Neural cell (in vitro differentiated cells): Measurements from ENCODE around the gene L3MBTL2. TPM values are rescaled to one million over a fixed set of nuclear protein-coding genes. Genes with fewer than 3 reads are reported as not detected.
"Not testable (repeated sequence)": the region's sequence is repeated elsewhere in the genome, so short reads cannot be mapped to it uniquely, and the experiment has no call there.

Source experiments
- H2AFZ ChIP-seq: fragments of 200-600, 300-800 bp; sonication (generic), shearing (Covaris generic); 2 replicates; pipeline ENCODE4 v1.6.0; 2014; ENCODE audit warnings: low read depth, mild to moderate bottlenecking, antibody characterized with exemption, low read length, moderate library complexity
- H3F3A ChIP-seq: fragments of 200-600 bp; shearing (Covaris generic); 2 replicates; pipeline ENCODE4 v1.6.1; 2016; ENCODE audit warnings: mild to moderate bottlenecking, moderate library complexity, mixed read lengths, antibody characterized with exemption, low read length; ENCODE audit not compliant: insufficient read depth, poor library complexity, severe bottlenecking
- H3K27ac ChIP-seq: fragments of 200-600, 300-800 bp; sonication (generic), shearing (Covaris generic); 2 replicates; pipeline ENCODE4 v1.5.1; 2014; ENCODE audit warnings: mild to moderate bottlenecking, low read length, moderate library complexity
- H3K27me3 ChIP-seq: fragments of 300-800, 200-600 bp; sonication (generic), shearing (Covaris generic); 2 replicates; pipeline ENCODE4 v1.6.0; 2014; ENCODE audit warnings: mild to moderate bottlenecking, low read depth, low read length, moderate library complexity; ENCODE audit not compliant: insufficient read depth
- H3K36me3 ChIP-seq: fragments of 300-800, 200-600 bp; sonication (generic), shearing (Covaris generic); 2 replicates; pipeline ENCODE4 v1.5.1; 2014; ENCODE audit warnings: mild to moderate bottlenecking, antibody characterized with exemption, low read length, moderate library complexity; ENCODE audit not compliant: insufficient read depth
- H3K4me2 ChIP-seq: fragments of 300-800, 200-600 bp; sonication (generic), shearing (Covaris generic); 2 replicates; pipeline ENCODE4 v1.6.0; 2014; ENCODE audit warnings: mild to moderate bottlenecking, low read length
- H3K4me3 ChIP-seq: fragments of 300-800, 200-600 bp; sonication (generic), shearing (Covaris generic); 2 replicates; pipeline ENCODE4 v1.5.1; 2014; ENCODE audit warnings: mild to moderate bottlenecking, low read length, moderate library complexity
- H3K79me2 ChIP-seq: fragments of 200-600 bp; shearing (Covaris generic); replicated peaks from 2 replicates; pipeline ENCODE4 v1.6.0; 2014; ENCODE audit warnings: mild to moderate bottlenecking, low read length, moderate library complexity; ENCODE audit not compliant: insufficient read depth
- H3K9ac ChIP-seq: fragments of 300-800, 200-600 bp; sonication (generic), shearing (Covaris generic); 2 replicates; pipeline ENCODE4 v1.6.1; 2016; ENCODE audit warnings: mild to moderate bottlenecking, low read length, mixed read lengths
- H3K9me2 ChIP-seq: fragments of 200-600 bp; shearing (Covaris generic); 2 replicates; pipeline ENCODE4 v1.6.1; 2016; ENCODE audit warnings: mild to moderate bottlenecking, low read length, mixed read lengths; ENCODE audit not compliant: insufficient read depth
- H3K9me3 ChIP-seq: fragments of 200-600, 300-800 bp; sonication (generic), shearing (Covaris generic); 2 replicates; pipeline ENCODE4 v1.6.1; 2016; ENCODE audit warnings: mild to moderate bottlenecking, mixed run types, low read length, moderate library complexity, mixed read lengths
- H4K20me1 ChIP-seq: fragments of 200-600 bp; shearing (Covaris generic); 2 replicates; pipeline ENCODE4 v1.6.1; 2016; ENCODE audit warnings: mild to moderate bottlenecking, mixed run types; ENCODE audit not compliant: insufficient read depth
- EP300 ChIP-seq: fragments of 450-650 bp; conservative IDR thresholded peaks from 2 replicates; pipeline ENCODE4 v1.6.1; 2014; ENCODE audit warnings: antibody characterized with exemption, mild to moderate bottlenecking, moderate library complexity; ENCODE audit not compliant: poor library complexity, severe bottlenecking
- EZH2 ChIP-seq: fragments of 200-600, 300-800 bp; shearing (Covaris generic), sonication (generic); IDR thresholded peaks from 2 replicates; pipeline ENCODE4 v1.6.1; 2014; ENCODE audit warnings: antibody characterized with exemption, low read length, borderline replicate concordance, mild to moderate bottlenecking; ENCODE audit not compliant: insufficient read depth, poor library complexity, severe bottlenecking
- MXI1 ChIP-seq: fragments of 450-650 bp; conservative IDR thresholded peaks from 2 replicates; pipeline ENCODE4 v1.6.1; 2014; ENCODE audit warnings: antibody characterized with exemption, mild to moderate bottlenecking; ENCODE audit not compliant: poor library complexity, severe bottlenecking
- POLR2AphosphoS5 ChIP-seq: IDR thresholded peaks from 2 replicates; pipeline ENCODE4 v1.6.1; 2012
- RAD21 ChIP-seq: fragments of 450-650 bp; conservative IDR thresholded peaks from 2 replicates; pipeline ENCODE4 v1.6.1; 2014; ENCODE audit warnings: antibody characterized with exemption, mild to moderate bottlenecking, moderate library complexity
- REST ChIP-seq: IDR thresholded peaks from 2 replicates; pipeline ENCODE4 v1.6.1; 2012; ENCODE audit warnings: borderline replicate concordance
- SMC3 ChIP-seq: fragments of 450-650 bp; conservative IDR thresholded peaks from 2 replicates; pipeline ENCODE4 v1.6.1; 2014; ENCODE audit warnings: antibody characterized with exemption, mild to moderate bottlenecking, moderate library complexity; ENCODE audit not compliant: poor library complexity
- TAF1 ChIP-seq: IDR thresholded peaks from 2 replicates; pipeline ENCODE4 v1.6.1; 2012; ENCODE audit warnings: low read depth
- polyA plus RNA-seq: library from polyadenylated mRNA; depleted of rRNA; stranded (reverse); fragments of >200 nt; gene quantifications from 2 replicates; pipeline ENCODE4 v1.2.3, GENCODE V29; 2014
- TF ChIP-seq, protein P1 (sequence below): fragments of 450-650 bp; IDR thresholded peaks from 2 replicates; pipeline ENCODE4 v1.5.1; 2014; ENCODE audit warnings: antibody characterized with exemption, mild to moderate bottlenecking, moderate library complexity; ENCODE audit not compliant: poor library complexity, severe bottlenecking

Gene L3MBTL2
- polyA plus RNA-seq, 1 donor from 2014 or later = 32.5 TPM

DNA sequence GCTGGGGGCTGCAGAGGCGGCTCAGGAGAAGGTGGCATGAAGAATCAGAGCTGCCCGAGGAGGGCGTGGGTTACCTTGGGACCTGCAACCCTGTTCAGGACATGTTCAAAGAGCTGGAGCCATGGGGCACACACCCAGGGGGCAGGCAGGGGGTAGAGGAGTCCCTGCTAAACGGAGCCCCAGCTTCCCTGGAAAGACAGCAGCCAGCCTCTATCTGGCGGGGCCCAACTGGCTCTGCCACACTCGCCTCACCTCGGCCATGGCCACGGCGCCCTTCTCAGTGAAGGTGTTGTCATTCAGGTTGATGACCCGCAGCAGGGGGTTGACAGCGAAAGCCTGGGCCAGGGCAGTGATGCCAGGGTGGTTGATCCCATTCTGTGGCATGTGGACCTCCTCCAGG is 52.6 kb downstream of the L3MBTL2 start:
- peaks cover 7% of the 10 kb centered on the region for H3K36me3 ChIP-seq
- H3K27ac ChIP-seq = no peak overlapping the region
- H3K79me2 ChIP-seq = no peaks in the 10 kb centered on the region
- H3F3A ChIP-seq = no peaks in the 10 kb centered on the region
- H3K4me3 ChIP-seq = no peak overlapping the region
- H3K27me3 ChIP-seq = no peaks in the 10 kb centered on the region
- H3K4me2 ChIP-seq = no peak overlapping the region
- TF ChIP-seq EZH2 = no peak
- no peak for TF ChIP-seq SMC3
- no peak for TF ChIP-seq RAD21
- TF ChIP-seq, protein P1, sequence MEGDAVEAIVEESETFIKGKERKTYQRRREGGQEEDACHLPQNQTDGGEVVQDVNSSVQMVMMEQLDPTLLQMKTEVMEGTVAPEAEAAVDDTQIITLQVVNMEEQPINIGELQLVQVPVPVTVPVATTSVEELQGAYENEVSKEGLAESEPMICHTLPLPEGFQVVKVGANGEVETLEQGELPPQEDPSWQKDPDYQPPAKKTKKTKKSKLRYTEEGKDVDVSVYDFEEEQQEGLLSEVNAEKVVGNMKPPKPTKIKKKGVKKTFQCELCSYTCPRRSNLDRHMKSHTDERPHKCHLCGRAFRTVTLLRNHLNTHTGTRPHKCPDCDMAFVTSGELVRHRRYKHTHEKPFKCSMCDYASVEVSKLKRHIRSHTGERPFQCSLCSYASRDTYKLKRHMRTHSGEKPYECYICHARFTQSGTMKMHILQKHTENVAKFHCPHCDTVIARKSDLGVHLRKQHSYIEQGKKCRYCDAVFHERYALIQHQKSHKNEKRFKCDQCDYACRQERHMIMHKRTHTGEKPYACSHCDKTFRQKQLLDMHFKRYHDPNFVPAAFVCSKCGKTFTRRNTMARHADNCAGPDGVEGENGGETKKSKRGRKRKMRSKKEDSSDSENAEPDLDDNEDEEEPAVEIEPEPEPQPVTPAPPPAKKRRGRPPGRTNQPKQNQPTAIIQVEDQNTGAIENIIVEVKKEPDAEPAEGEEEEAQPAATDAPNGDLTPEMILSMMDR = no peak
- no peak for TF ChIP-seq MXI1
- no peak for TF ChIP-seq REST
- no peak for TF ChIP-seq POLR2AphosphoS5
- TF ChIP-seq EP300 = no peak
- no peak for TF ChIP-seq TAF1
- H3K9me2 ChIP-seq = no peaks in the 10 kb centered on the region
- H3K9me3 ChIP-seq = no peaks in the 10 kb centered on the region
- H4K20me1 ChIP-seq = no peaks in the 10 kb centered on the region
- no peak overlapping the region for H3K9ac ChIP-seq
- no peak overlapping the region for H2AFZ ChIP-seq

GRCh38 chr22:41259756-41260155 is 54.6 kb downstream of the L3MBTL2 start:
- not testable (repeated sequence) for H3K4me2 ChIP-seq, H2AFZ ChIP-seq, H3F3A ChIP-seq, H3K27ac ChIP-seq, H3K27me3 ChIP-seq, H3K9ac ChIP-seq, H3K9me3 ChIP-seq, H3K36me3 ChIP-seq, H3K9me2 ChIP-seq, H4K20me1 ChIP-seq, H3K4me3 ChIP-seq, H3K79me2 ChIP-seq

DNA sequence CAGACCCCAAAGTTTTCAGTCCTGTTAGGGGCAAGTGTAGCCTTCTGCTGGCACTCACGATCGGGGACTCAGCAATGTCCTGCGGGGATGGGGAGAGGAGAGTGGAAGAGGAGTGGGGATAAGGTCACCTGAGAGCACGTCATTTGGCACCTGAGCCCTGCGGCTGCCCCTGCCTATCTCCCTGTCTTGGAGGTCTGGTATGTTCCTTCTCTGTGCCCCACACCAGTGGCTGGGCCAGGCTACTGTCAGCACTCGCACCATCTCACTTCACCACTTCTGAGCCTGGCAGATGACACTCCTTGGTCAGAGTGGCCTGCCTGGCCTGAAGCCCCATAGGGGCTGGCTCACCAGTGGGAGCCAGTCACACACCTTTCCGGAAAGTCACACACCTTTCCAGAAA is 55.8 kb downstream of the L3MBTL2 start:
- H3K9me2 ChIP-seq = no peaks in the 10 kb centered on the region
- H3K9me3 ChIP-seq = no peaks in the 10 kb centered on the region
- peaks cover 7% of the 10 kb centered on the region for H3K36me3 ChIP-seq
- H3F3A ChIP-seq = no peaks in the 10 kb centered on the region
- H3K4me3 ChIP-seq = no peak overlapping the region
- H3K27ac ChIP-seq = no peak overlapping the region
- H2AFZ ChIP-seq = no peak overlapping the region
- TF ChIP-seq REST (no peak), TAF1 (no peak), SMC3 (no peak), RAD21 (no peak), MXI1 (no peak), POLR2AphosphoS5 (no peak), EP300 (no peak), EZH2 (no peak)
- TF ChIP-seq, protein P1 = no peak
- H3K27me3 ChIP-seq = no peaks in the 10 kb centered on the region
- no peak overlapping the region for H3K4me2 ChIP-seq
- no peaks in the 10 kb centered on the region for H3K79me2 ChIP-seq
- H4K20me1 ChIP-seq = no peaks in the 10 kb centered on the region
- no peak overlapping the region for H3K9ac ChIP-seq
